Measurements from ENCODE around the gene ROCK1. TPM values are rescaled to one million over a fixed set of nuclear protein-coding genes. Genes with fewer than 3 reads are reported as not detected.

ROCK1 gene
- total RNA-seq, 2 donors from 2014 or later: 49.6 to 54.2 TPM

DNA sequence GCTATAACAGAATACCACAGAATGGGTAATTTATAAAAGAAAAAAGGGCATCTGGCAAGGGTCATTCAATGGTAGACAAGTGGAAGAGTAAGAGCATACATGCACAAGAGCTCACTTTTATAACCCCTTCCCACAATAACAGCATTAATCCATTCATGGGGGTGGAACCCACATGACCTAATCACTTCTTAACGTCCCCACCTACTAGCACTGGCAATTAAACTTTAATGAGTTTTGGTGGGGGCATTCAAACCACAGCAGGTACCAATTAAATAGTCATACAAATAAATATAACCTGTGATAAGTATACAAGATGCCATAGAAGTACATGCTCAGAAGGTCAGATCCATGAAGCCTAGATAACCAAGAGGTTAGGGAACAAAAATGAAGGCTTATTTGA is 48.6 kb downstream of the ROCK1 start:
- Mint-ChIP-seq H3K27ac (no peak overlapping the region), H3K9me3 (peaks cover 3% of the 10 kb centered on the region), H3K4me3 (no peak overlapping the region), H3K4me1 (peaks cover 24% of the 10 kb centered on the region), H3K36me3 (ENCODE audit: low read depth) (peaks cover 21% of the 10 kb centered on the region), H3K27me3 (ENCODE audit: insufficient read depth) (no peaks in the 10 kb centered on the region)
- no peak overlapping the region for H3K4me3 ChIP-seq (ENCODE audit: low read length)
- H3K4me1 ChIP-seq (ENCODE audit: control insufficient read depth, insufficient read depth, low read length): no peaks in the 10 kb centered on the region
- H3K27me3 ChIP-seq (ENCODE audit: control insufficient read depth, insufficient read depth, low read length, poor library complexity, severe bottlenecking): no peaks in the 10 kb centered on the region
- WGBS, 2 experiments (ENCODE audit: insufficient coverage in 1 of 2, insufficient read length in 1 of 2): 80% methylated on average over 1 of the region's 1 CpG; no CpG with 5 or more reads in 1 of the 2 experiments
- no peak for DNase-seq
- H3K9ac ChIP-seq (ENCODE audit: extremely low read depth, low read length, poor library complexity, severe bottlenecking): no peak overlapping the region
- no peak overlapping the region for H3K27ac ChIP-seq (ENCODE audit: low read depth, low read length)
- TF ChIP-seq, protein P1, sequence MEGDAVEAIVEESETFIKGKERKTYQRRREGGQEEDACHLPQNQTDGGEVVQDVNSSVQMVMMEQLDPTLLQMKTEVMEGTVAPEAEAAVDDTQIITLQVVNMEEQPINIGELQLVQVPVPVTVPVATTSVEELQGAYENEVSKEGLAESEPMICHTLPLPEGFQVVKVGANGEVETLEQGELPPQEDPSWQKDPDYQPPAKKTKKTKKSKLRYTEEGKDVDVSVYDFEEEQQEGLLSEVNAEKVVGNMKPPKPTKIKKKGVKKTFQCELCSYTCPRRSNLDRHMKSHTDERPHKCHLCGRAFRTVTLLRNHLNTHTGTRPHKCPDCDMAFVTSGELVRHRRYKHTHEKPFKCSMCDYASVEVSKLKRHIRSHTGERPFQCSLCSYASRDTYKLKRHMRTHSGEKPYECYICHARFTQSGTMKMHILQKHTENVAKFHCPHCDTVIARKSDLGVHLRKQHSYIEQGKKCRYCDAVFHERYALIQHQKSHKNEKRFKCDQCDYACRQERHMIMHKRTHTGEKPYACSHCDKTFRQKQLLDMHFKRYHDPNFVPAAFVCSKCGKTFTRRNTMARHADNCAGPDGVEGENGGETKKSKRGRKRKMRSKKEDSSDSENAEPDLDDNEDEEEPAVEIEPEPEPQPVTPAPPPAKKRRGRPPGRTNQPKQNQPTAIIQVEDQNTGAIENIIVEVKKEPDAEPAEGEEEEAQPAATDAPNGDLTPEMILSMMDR (conservative IDR thresholded peaks at IDR 0.05): no peak
- H3K36me3 ChIP-seq (ENCODE audit: control insufficient read depth, insufficient read depth, low read length): peaks cover 3% of the 10 kb centered on the region
- peaks cover 7% of the 10 kb centered on the region for H3K9me3 ChIP-seq (ENCODE audit: control insufficient read depth, low read length)

DNA sequence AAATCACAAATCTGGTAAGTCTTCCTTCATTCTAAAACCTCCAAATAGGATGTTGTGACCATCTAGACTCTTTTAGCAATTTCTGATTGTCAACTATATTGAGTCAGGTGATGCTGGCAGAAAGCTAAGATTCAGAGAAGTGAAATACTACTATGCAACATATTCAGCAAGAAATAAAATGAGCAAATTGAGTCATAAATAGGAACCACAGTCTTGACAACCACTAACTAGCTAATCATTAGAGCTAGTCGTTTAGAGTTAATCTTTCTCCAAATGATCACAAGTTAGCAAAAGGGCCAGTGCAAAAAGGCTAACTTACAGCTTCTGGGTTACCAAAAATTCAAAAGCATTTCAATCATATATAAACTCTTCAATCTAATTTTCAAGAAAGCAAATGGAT is 54.5 kb downstream of the ROCK1 start:
- no peak for DNase-seq
- Histone ChIP-seq H3K4me1 (ENCODE audit: control insufficient read depth, insufficient read depth, low read length) (no peaks in the 10 kb centered on the region), H3K36me3 (ENCODE audit: control insufficient read depth, insufficient read depth, low read length) (peaks cover 3% of the 10 kb centered on the region), H3K27me3 (ENCODE audit: control insufficient read depth, insufficient read depth, low read length, poor library complexity, severe bottlenecking) (no peaks in the 10 kb centered on the region), H3K9me3 (ENCODE audit: control insufficient read depth, low read length) (peaks cover 7% of the 10 kb centered on the region), H3K9ac (ENCODE audit: extremely low read depth, low read length, poor library complexity, severe bottlenecking) (no peak overlapping the region), H3K27ac (ENCODE audit: low read depth, low read length) (no peak overlapping the region), H3K4me3 (ENCODE audit: low read length) (no peak overlapping the region)
- no peak overlapping the region for H3K27ac Mint-ChIP-seq
- peaks cover 3% of the 10 kb centered on the region for H3K9me3 Mint-ChIP-seq
- H3K4me1 Mint-ChIP-seq: peaks cover 4% of the 10 kb centered on the region
- no peak overlapping the region for H3K4me3 Mint-ChIP-seq
- TF ChIP-seq, protein P1 (conservative IDR thresholded peaks at IDR 0.05): no peak
- H3K27me3 Mint-ChIP-seq (ENCODE audit: insufficient read depth): no peaks in the 10 kb centered on the region
- peaks cover 13% of the 10 kb centered on the region for H3K36me3 Mint-ChIP-seq (ENCODE audit: low read depth)
- WGBS, 2 experiments (ENCODE audit: insufficient coverage in 1 of 2, insufficient read length in 1 of 2): 80 to 91% methylated on average over 1 of the region's 1 CpG

DNA sequence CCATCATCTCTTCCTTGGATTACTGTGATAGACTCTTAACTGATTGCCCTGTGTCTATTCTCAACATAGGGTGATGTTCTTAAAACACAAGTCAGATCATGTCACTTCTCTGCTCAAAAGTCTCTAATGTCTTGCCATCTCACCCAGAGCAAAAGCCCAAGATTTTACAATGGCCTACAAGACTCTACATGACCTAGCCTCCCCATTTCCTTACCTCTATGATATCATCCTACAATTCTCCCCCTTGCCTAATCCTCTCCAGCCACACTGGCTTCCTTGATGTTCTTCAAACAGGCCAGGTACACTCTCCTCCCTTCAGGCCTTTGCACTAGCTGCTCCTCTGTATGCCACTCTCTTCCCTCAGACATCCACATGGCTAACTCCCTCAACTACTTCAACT is 55.1 kb downstream of the ROCK1 start:
- TF ChIP-seq, protein P1 (conservative IDR thresholded peaks at IDR 0.05): no peak
- peaks cover 7% of the 10 kb centered on the region for H3K36me3 Mint-ChIP-seq (ENCODE audit: low read depth)
- peaks cover 3% of the 10 kb centered on the region for H3K9me3 Mint-ChIP-seq
- H3K27ac Mint-ChIP-seq: no peak overlapping the region
- peaks cover 2% of the 10 kb centered on the region for H3K36me3 ChIP-seq (ENCODE audit: control insufficient read depth, insufficient read depth, low read length)
- no peak overlapping the region for H3K27ac ChIP-seq (ENCODE audit: low read depth, low read length)
- DNase-seq: no peak
- H3K4me3 ChIP-seq (ENCODE audit: low read length): no peak overlapping the region
- no peaks in the 10 kb centered on the region for H3K4me1 ChIP-seq (ENCODE audit: control insufficient read depth, insufficient read depth, low read length)
- peaks cover 4% of the 10 kb centered on the region for H3K4me1 Mint-ChIP-seq
- no peak overlapping the region for H3K9ac ChIP-seq (ENCODE audit: extremely low read depth, low read length, poor library complexity, severe bottlenecking)
- H3K4me3 Mint-ChIP-seq: no peak overlapping the region
- no peaks in the 10 kb centered on the region for H3K27me3 Mint-ChIP-seq (ENCODE audit: insufficient read depth)
- no peaks in the 10 kb centered on the region for H3K27me3 ChIP-seq (ENCODE audit: control insufficient read depth, insufficient read depth, low read length, poor library complexity, severe bottlenecking)
- peaks cover 7% of the 10 kb centered on the region for H3K9me3 ChIP-seq (ENCODE audit: control insufficient read depth, low read length)
